Erythroblast (primary cell): ENCODE data around the gene FMN1.

Experiments
- GATA1 ChIP-seq: IDR thresholded peaks from 2 replicates; pipeline ENCODE4 v1.6.1; 2011; ENCODE audit warnings: low read depth, mild to moderate bottlenecking, control low read depth, low read length, moderate library complexity
- POLR2A ChIP-seq: IDR thresholded peaks from 2 replicates; pipeline ENCODE4 v1.6.1; 2011; ENCODE audit warnings: mild to moderate bottlenecking, low read length

GRCh38 chr15:33171202-33171601, 23.3 kb downstream of the FMN1 start:
- TF ChIP-seq POLR2A (no peak), GATA1 (no peak)
